OCI-LY3 (cell line): ENCODE measurements around the gene LGALS4.

ENCODE experiments used
- CTCF ChIP-seq: fragments of 200-600, 300-600 bp; sonication (generic); IDR thresholded peaks from 2 replicates; pipeline ENCODE4 v1.5.1; 2014; ENCODE audit warnings: antibody characterized with exemption, low read length, low read depth
- EZH2phosphoT487 ChIP-seq: fragments of 200-600 bp; shearing (Covaris generic); IDR thresholded peaks from 2 replicates; pipeline ENCODE4 v1.6.1; 2018; ENCODE audit warnings: antibody characterized with exemption, mixed run types, low read depth

GRCh38 chr19:38833092-38833425 is 20.3 kb upstream of the LGALS4 start:
- TF ChIP-seq CTCF (no peak), EZH2phosphoT487 (no peak)
